Stimulated activated CD8-positive, alpha-beta memory T cell treated with anti-CD3 and anti-CD28 coated beads, Interleukin-15, amount 100 ng/mL, for 48 hours (primary cell): ENCODE data around the gene ATXN1.
"Not testable (repeated sequence)": the region's sequence is repeated elsewhere in the genome, so short reads cannot be mapped to it uniquely, and the experiment has no call there.

Experiments
- DNase-seq, 2 donors: peaks; one replicate each; pipeline ENCODE4 v3.0.0-alpha.2; 2020; ENCODE audit warnings: low read depth in 2 of 2

The ATXN1 gene

GRCh38 chr6:16277101-16277981 is 483.9 kb downstream of the ATXN1 start:
- DNase-seq, result peak in 1 of 2 donors; percentile 12

- DNase-seq, result no peak
Measured at GRCh38 chr6:16274885-16275589, 486.2 kb downstream of the ATXN1 start.

- DNase-seq, result no peak
Measured at GRCh38 chr6:16274483-16274882, 486.8 kb downstream of the ATXN1 start.

GRCh38 chr6:16273256-16273655 is 488.0 kb downstream of the ATXN1 start:
- DNase-seq, result no peak

- no peak for DNase-seq
Measured at GRCh38 chr6:16272201-16272600, 489.1 kb downstream of the ATXN1 start.

GRCh38 chr6:16271428-16271827 is 489.8 kb downstream of the ATXN1 start:
- DNase-seq, result no peak

- DNase-seq, result no peak
Measured at GRCh38 chr6:16270178-16270794, 491.0 kb downstream of the ATXN1 start.

GRCh38 chr6:16269442-16270070 is 491.7 kb downstream of the ATXN1 start:
- not testable (repeated sequence) for DNase-seq

GRCh38 chr6:16267428-16268263 is 493.6 kb downstream of the ATXN1 start:
- DNase-seq, result no peak

- DNase-seq, result no peak
Measured at GRCh38 chr6:16265351-16266341, 495.6 kb downstream of the ATXN1 start.

- DNase-seq, result no peak
Measured at GRCh38 chr6:16264785-16265184, 496.5 kb downstream of the ATXN1 start.

- not testable (repeated sequence) for DNase-seq
Measured at GRCh38 chr6:16263464-16264099, 497.7 kb downstream of the ATXN1 start.

- DNase-seq, result not testable (repeated sequence)
Measured at GRCh38 chr6:16262773-16263172, 498.5 kb downstream of the ATXN1 start.

- DNase-seq, result not testable (repeated sequence)
Measured at GRCh38 chr6:16260602-16261001, 500.7 kb downstream of the ATXN1 start.

GRCh38 chr6:16259604-16260003 is 501.7 kb downstream of the ATXN1 start:
- not testable (repeated sequence) for DNase-seq

- DNase-seq, result no peak
Measured at GRCh38 chr6:16258709-16259075, 502.6 kb downstream of the ATXN1 start.

GRCh38 chr6:16257999-16258708 is 503.1 kb downstream of the ATXN1 start:
- DNase-seq, result no peak

- no peak for DNase-seq
Measured at GRCh38 chr6:16256781-16257180, 504.5 kb downstream of the ATXN1 start.

GRCh38 chr6:16254535-16254934 is 506.7 kb downstream of the ATXN1 start:
- DNase-seq, result no peak
